Measurements from ENCODE around the gene CASP8. TPM values are rescaled to one million over a fixed set of nuclear protein-coding genes. Genes with fewer than 3 reads are reported as not detected.

Gene CASP8
- total RNA-seq (2014; rRNA removed; shearing (Covaris generic)), result 83.9 and 85.8 TPM in 2 replicates
- 116 and 119 TPM in 2 replicates for polyA plus RNA-seq (2014; cell fraction: nucleus; rRNA removed)

GRCh38 chr2:201260302-201260800, at the start of gene CASP8:
TSS of gene CASP8 (plus strand) at chr2:201260536. CDS start at chr2:201266487, 5,951 bp downstream.
- peak; percentile 72 for DNase-seq (ENCODE audit: extremely low read depth, low read depth)

- no peak for DNase-seq (ENCODE audit: extremely low read depth, low read depth)
Observed at GRCh38 chr2:201215963-201216362, 44.4 kb upstream of the CASP8 start.

GRCh38 chr2:201216918-201217317, 43.4 kb upstream of the CASP8 start:
- DNase-seq (ENCODE audit: extremely low read depth, low read depth), result no peak

GRCh38 chr2:201218780-201219179, 41.6 kb upstream of the CASP8 start:
- no peak for DNase-seq (ENCODE audit: extremely low read depth, low read depth)

- no peak for DNase-seq (ENCODE audit: extremely low read depth, low read depth)
Observed at GRCh38 chr2:201219328-201220096, 40.8 kb upstream of the CASP8 start.

- DNase-seq (ENCODE audit: extremely low read depth, low read depth), result no peak
Observed at GRCh38 chr2:201220102-201220570, 40.2 kb upstream of the CASP8 start.

GRCh38 chr2:201223089-201224073, 37.0 kb upstream of the CASP8 start:
- DNase-seq (ENCODE audit: extremely low read depth, low read depth), result no peak

GRCh38 chr2:201228271-201228911, 31.9 kb upstream of the CASP8 start:
- DNase-seq (ENCODE audit: extremely low read depth, low read depth), result no peak

- DNase-seq (ENCODE audit: extremely low read depth, low read depth), result no peak
Observed at GRCh38 chr2:201228912-201229290, 31.4 kb upstream of the CASP8 start.

GRCh38 chr2:201231781-201232466, 28.4 kb upstream of the CASP8 start:
- DNase-seq (ENCODE audit: extremely low read depth, low read depth), result peak; percentile 97

- DNase-seq (ENCODE audit: extremely low read depth, low read depth), result no peak
Observed at GRCh38 chr2:201232467-201232815, 27.9 kb upstream of the CASP8 start.

GRCh38 chr2:201233192-201233811, 27.0 kb upstream of the CASP8 start:
- peak; percentile 87 for DNase-seq (ENCODE audit: extremely low read depth, low read depth)

- no peak for DNase-seq (ENCODE audit: extremely low read depth, low read depth)
Observed at GRCh38 chr2:201233812-201234662, 26.3 kb upstream of the CASP8 start.

GRCh38 chr2:201234663-201235135, 25.6 kb upstream of the CASP8 start:
- no peak for DNase-seq (ENCODE audit: extremely low read depth, low read depth)

- DNase-seq (ENCODE audit: extremely low read depth, low read depth), result peak; percentile 75
Observed at GRCh38 chr2:201235860-201236811, 24.2 kb upstream of the CASP8 start.

GRCh38 chr2:201237486-201238123, 22.7 kb upstream of the CASP8 start:
- DNase-seq (ENCODE audit: extremely low read depth, low read depth), result no peak
